Measurements from ENCODE around the gene PANX1.

PANX1 gene

DNA sequence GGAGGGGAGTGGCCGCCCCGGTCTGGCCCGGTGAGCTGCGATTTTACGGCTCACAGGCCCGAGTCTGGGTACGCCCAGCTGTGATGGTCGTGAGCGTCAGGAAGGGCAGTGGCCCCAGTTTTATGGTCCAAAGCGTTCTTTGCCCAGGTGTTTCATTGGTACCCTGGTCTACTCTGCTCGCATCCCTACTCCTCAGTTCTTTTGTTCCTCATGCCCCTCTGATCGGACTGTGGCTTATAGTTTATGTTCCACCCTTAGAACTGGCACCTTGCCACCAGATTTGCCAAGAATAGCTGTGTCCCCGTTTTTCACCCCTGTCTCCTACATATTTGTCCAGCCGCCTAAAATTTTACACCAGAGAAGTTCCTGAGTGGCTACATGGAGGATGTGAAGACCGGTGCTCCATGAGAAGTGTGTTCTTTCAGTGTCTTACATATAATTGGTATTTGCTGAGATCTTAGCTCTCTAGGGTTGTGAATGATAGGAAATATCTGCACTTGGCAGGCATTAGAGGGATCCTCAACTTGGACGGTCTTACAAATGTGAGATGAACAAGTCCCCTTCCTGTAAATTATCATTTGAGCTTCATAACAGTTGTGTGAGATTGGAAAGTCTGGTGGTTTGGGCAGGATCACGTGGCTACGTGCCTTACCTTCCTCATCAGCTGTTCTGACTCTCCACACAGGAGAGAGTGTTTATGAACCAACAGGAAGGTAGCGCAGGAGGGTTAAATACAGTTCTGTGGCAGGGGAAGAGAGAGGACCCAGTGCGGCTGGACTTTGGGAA is 1.1 kb downstream of the PANX1 start:
- DNase-seq (ENCODE audit: low spot score) = no peak

- DNase-seq (ENCODE audit: low spot score) = no peak
Observed at GRCh38 chr11:94130298-94131046, 1.8 kb downstream of the PANX1 start.

DNA sequence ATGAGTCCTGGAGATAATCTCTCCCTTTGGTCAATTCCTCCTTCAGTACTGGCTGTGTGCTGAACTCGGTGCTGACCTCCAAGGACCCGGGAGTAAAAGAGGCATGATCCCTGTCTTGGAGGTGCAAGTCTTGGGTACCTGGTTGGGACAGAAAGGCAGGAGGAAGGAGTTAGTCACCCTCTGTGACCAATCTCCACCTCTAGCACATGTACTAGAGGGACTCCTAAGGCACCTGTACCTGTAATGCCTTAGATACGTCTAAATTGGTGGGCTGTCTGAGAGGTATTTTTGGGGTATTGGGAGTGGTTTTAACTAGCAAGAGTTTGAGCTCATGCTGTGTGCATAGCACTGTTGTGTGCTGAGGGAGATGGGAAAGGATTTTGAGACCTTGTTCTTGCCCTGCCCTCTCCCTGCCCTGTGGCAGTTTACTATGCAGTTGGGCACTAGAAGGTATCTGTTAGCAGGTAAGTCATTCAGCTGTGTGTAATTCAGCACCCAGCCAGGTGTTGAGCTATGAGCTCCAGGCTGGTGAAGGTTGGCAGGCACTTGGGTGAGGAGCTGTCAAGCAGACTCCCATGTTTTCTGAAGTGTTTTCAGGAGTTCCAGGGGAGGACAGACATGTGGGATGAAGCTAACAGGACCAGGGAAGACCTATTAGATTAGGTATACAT is 2.5 kb downstream of the PANX1 start:
- no peak for DNase-seq (ENCODE audit: low spot score)

GRCh38 chr11:94131718-94132115 is 3.1 kb downstream of the PANX1 start:
- DNase-seq (ENCODE audit: low spot score) = no peak

DNA sequence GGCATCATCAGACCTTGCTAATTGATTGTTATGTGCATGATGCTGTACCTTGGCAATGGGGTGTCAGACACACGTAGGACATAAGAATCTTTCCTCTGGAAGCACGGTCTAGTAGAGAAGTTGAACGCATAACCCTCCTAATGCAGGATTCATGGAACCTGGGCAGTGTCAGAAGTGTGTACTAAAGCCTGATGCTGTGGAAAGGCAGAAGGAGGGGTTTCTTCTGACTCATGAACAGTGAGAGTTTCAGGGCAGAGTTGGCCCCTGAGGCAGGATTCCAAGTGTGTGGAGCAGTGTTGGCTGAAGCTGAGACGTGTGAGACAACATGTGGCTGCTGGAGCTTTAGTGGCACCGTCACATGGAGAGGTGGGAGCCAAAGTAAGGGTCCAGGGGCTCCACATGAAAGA is 3.5 kb downstream of the PANX1 start:
- DNase-seq (ENCODE audit: low spot score) = no peak

- no peak for DNase-seq (ENCODE audit: low spot score)
Observed at GRCh38 chr11:94132823-94133408, 4.3 kb downstream of the PANX1 start.

DNA sequence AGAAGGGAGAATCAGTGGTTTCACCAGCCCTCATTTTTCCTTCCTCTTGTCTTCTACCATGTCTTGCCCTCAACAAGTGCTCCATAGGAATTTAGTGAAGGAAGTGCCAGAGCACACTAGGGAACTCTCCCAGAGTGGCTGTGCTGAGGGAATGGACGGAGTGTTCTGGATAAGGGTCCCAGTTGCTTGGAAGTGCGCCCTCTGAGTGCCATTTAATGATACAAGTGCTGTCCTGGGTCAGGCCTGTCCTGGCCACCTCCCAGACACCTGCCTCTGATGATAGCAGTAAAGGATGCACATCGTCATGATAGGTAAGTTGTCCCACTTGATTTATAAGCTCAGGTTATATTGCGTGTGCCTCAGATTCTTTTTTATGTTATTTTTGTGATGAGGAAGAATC is 5.1 kb downstream of the PANX1 start:
- DNase-seq (ENCODE audit: low spot score) = no peak

GRCh38 chr11:94134651-94135512 is 6.2 kb downstream of the PANX1 start:
- peak; percentile 57 for DNase-seq (ENCODE audit: low spot score)

- no peak for DNase-seq (ENCODE audit: low spot score)
Observed at GRCh38 chr11:94139416-94139815, 10.8 kb downstream of the PANX1 start.

DNA sequence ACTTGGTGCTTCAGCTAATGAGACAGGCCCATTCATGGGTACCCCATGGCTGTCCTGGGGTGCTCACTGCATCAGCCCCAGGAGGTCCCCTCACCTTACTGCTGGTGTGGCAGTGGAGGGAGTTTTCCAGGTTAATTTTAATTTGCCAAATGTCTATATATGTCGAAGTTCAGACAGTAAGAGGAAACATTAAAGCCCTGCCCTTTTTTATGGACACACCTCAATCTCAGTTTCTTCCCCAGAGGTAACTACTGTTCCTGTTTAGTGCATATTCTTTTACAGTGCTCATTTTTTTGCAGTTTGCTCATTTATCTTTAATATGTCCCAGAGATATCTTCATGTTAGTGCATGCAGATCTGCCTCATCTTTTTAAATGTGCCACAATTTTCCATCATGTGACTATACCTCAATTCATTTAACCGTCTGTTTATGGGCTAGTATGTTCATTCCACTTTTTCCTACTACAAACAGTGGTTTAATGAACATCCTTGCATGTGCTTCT is 11.6 kb downstream of the PANX1 start:
- no peak for DNase-seq (ENCODE audit: low spot score)

- no peak for DNase-seq (ENCODE audit: low spot score)
Observed at GRCh38 chr11:94141511-94142307, 13.1 kb downstream of the PANX1 start.

DNA sequence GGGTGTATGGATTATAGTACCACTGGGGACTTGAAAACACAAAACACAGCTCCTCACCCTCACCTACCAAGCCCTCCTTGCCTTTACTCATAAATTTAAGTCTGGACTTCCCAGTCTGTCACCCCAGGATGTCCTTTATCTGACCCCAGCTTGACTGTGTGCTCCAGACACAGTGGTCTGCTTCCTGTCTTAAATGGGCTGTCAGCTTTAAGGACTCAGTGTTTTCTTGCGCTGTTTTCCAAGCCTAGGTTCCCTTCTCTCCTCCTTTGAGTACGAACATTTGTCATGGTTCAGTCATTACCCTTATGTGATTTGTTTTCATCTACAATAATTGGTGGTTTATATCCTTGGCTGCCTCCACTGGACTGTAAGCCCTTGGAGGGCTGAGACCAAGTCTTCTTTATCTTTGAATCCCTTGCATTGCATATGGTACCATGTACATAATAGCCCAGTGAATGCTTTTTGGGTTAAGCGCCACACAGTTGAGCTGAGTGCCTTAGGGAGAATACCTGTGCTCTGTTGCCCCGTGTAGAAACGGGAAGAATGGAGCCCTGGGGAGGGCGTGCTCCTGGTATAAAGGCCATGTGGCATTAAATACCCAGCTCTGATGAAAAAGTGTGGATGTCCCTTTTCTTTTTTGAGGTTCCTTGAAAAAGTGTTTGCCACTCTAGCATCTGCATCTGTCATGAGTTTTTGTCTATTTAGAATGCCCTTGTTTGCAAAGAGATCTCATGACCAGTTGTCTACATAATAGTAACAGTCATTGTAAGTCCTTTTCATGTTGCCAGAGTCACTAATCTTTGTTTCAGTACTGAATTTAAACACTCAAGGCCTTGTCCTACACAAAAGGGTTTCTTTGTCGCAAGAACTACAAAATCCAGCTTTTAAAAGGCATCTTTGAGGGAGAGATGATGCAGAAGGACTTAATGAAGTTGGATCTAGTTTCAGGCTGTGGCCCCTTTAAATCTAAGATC is 14.0 kb downstream of the PANX1 start:
- no peak for DNase-seq (ENCODE audit: low spot score)

GRCh38 chr11:94144216-94144615 is 15.6 kb downstream of the PANX1 start:
- DNase-seq (ENCODE audit: low spot score) = no peak

GRCh38 chr11:94144664-94145063 is 16.0 kb downstream of the PANX1 start:
- no peak for DNase-seq (ENCODE audit: low spot score)

DNA sequence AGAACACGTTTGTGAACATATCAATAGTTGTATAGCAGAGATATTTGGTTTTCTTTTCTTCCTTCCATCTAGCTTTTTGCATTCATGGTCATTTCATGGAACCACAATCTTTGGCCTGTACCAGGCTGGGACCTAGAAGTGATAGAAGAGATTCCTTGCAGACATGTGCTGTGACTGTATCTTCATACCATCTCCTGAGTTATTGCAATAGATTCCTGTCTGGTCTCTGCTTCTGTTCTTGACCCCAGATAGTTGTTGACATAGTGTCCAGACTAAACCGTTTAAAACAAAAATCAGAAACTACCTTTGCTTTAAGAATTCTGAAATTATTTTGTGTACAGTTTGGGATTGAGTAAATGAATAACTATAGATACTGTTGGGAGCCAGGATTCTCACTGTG is 16.8 kb downstream of the PANX1 start:
- DNase-seq (ENCODE audit: low spot score) = no peak

DNA sequence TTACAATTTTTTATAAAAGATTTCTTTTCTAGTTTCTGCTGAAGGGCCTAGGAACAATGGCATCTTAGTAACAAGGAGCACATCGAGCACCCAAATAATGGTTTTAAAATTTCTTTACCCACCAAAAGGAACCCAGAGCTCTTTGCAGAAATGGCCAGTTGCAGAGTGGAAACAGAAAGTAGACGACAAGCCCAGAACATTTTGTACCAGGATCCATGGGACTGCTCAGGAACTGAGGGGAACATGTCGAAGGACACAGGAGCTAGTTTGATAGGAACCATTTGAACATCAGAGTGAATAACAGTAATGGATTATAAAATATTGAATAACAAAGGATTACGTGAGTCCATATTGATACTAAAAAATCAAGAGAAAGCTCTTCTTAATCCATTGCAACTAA is 17.3 kb downstream of the PANX1 start:
- DNase-seq (ENCODE audit: low spot score) = no peak

DNA sequence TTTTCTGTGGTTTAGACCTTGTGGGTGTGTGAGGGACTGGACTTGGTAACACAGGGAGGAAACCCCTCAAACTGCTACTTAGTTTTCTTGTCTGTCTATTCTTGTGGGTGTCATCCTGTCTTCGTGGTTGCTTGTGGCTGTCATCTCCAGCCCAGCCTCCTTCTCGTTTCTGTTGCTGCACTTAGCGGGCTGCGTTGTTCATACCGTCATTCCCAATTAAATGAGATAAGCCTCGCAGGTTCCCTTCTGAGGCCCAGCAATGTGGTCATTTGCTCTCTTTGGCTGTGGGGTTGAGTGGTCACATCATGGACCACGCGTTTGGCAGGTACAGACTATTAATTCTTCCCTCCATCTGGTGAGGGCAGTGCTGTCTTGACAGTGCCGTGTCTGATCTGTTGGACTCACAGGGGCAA is 18.8 kb downstream of the PANX1 start:
- no peak for DNase-seq (ENCODE audit: low spot score)

DNA sequence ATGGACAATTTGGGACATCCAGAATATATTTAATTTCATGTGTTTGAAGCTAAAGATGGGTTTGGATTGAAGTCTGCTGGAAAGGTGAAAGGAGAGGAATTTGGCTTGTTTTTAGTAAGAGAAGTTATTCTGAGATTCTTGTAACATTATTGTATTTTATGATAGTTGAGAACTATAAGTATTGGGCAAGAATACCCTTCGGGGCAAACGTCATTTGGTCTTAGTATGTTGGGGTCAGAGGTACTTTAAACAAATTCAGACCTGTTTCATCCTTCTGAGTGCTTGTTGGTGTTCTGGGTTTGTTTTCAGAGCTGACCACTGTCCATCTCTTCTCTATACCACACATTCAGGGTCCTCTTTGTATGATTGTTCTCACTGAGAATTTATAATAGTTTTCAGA is 19.5 kb downstream of the PANX1 start:
- DNase-seq (ENCODE audit: low spot score) = no peak

DNA sequence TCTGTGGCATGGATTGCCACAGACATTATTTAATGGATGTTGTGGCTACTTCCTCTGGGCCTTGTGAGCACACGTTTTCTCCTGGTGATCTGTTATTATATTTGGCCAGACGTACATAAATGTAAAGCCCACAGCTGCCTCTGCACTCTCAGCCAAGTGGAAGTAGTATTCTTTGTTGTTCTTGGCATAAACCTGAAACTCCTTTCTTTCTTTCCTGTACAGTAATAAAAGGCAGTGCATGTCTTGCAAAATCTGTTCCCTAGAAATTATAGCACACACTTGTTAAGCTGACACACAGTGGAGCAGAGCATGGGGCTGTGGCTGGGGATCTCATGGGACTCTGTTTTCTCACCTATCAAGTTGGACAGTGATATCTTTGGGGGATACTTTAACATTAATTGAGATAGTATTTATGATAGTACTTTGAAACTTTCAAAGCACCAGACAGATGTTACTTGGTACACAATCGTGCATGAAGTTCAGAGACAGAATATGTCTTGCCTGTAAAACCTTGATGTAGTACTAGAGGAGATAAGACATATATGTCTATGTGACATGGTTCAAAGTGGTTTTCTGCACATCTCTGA is 20.9 kb downstream of the PANX1 start:
- DNase-seq (ENCODE audit: low spot score) = no peak
